ENCODE measurements around the gene LCOR. TPM values are rescaled to one million over a fixed set of nuclear protein-coding genes. Genes with fewer than 3 reads are reported as not detected.

LCOR gene
- total RNA-seq, 1 experiment from 2014 or later, result 23.9 TPM

GRCh38 chr10:96902117-96902516, 70.0 kb downstream of the LCOR start:
- ChIA-PET CTCF (no interaction called here), POLR2A (no interaction called here)
- Mint-ChIP-seq H3K4me3 (no peak overlapping the region), H3K27ac (no peak overlapping the region; the same call in 1 of the 2 replicates), H3K9me3 (no peaks in the 10 kb centered on the region), H3K4me1 (peaks cover 31% of the 10 kb centered on the region), H3K36me3 (no peaks in the 10 kb centered on the region; the same call in 1 of the 2 replicates), H3K27me3 (ENCODE audit: low read depth) (no peaks in the 10 kb centered on the region)
- DNase-seq (ENCODE audit: low spot score) (no peak), ATAC-seq (no peak)
- TF ChIP-seq, protein P1, sequence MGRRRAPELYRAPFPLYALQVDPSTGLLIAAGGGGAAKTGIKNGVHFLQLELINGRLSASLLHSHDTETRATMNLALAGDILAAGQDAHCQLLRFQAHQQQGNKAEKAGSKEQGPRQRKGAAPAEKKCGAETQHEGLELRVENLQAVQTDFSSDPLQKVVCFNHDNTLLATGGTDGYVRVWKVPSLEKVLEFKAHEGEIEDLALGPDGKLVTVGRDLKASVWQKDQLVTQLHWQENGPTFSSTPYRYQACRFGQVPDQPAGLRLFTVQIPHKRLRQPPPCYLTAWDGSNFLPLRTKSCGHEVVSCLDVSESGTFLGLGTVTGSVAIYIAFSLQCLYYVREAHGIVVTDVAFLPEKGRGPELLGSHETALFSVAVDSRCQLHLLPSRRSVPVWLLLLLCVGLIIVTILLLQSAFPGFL (CRISPR knock-in tag; IDR thresholded peaks at IDR 0.05; ENCODE audit: borderline replicate concordance), result no peak
- TF ChIP-seq ARID4B (CRISPR knock-in tag; IDR thresholded peaks at IDR 0.05; ENCODE audit: borderline replicate concordance) (no peak), FOXJ3 (CRISPR knock-in tag; IDR thresholded peaks at IDR 0.05; ENCODE audit: borderline replicate concordance) (no peak), FOXK1 (CRISPR knock-in tag; IDR thresholded peaks at IDR 0.05) (no peak), GTF2I (CRISPR knock-in tag; conservative IDR thresholded peaks at IDR 0.05) (no peak), ZNF121 (CRISPR knock-in tag; IDR thresholded peaks at IDR 0.05) (no peak)
- TF ChIP-seq, protein P2, sequence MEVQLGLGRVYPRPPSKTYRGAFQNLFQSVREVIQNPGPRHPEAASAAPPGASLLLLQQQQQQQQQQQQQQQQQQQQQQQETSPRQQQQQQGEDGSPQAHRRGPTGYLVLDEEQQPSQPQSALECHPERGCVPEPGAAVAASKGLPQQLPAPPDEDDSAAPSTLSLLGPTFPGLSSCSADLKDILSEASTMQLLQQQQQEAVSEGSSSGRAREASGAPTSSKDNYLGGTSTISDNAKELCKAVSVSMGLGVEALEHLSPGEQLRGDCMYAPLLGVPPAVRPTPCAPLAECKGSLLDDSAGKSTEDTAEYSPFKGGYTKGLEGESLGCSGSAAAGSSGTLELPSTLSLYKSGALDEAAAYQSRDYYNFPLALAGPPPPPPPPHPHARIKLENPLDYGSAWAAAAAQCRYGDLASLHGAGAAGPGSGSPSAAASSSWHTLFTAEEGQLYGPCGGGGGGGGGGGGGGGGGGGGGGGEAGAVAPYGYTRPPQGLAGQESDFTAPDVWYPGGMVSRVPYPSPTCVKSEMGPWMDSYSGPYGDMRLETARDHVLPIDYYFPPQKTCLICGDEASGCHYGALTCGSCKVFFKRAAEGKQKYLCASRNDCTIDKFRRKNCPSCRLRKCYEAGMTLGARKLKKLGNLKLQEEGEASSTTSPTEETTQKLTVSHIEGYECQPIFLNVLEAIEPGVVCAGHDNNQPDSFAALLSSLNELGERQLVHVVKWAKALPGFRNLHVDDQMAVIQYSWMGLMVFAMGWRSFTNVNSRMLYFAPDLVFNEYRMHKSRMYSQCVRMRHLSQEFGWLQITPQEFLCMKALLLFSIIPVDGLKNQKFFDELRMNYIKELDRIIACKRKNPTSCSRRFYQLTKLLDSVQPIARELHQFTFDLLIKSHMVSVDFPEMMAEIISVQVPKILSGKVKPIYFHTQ (CRISPR knock-in tag; IDR thresholded peaks at IDR 0.05), result no peak
- TF ChIP-seq, protein P3, sequence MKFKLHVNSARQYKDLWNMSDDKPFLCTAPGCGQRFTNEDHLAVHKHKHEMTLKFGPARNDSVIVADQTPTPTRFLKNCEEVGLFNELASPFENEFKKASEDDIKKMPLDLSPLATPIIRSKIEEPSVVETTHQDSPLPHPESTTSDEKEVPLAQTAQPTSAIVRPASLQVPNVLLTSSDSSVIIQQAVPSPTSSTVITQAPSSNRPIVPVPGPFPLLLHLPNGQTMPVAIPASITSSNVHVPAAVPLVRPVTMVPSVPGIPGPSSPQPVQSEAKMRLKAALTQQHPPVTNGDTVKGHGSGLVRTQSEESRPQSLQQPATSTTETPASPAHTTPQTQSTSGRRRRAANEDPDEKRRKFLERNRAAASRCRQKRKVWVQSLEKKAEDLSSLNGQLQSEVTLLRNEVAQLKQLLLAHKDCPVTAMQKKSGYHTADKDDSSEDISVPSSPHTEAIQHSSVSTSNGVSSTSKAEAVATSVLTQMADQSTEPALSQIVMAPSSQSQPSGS (CRISPR knock-in tag; IDR thresholded peaks at IDR 0.05; ENCODE audit: borderline replicate concordance, low read depth), result no peak

- ChIA-PET POLR2A (no interaction called here), CTCF (no interaction called here)
- DNase-seq (ENCODE audit: low spot score), result no peak
- no peak for ATAC-seq
- no peaks in the 10 kb centered on the region; the same call in 1 of the 2 replicates for H3K36me3 Mint-ChIP-seq
- peaks cover 30% of the 10 kb centered on the region for H3K4me1 Mint-ChIP-seq
- H3K27ac Mint-ChIP-seq, result no peak overlapping the region
- H3K27me3 Mint-ChIP-seq (ENCODE audit: low read depth), result no peaks in the 10 kb centered on the region
- H3K9me3 Mint-ChIP-seq, result no peaks in the 10 kb centered on the region
- no peak overlapping the region for H3K4me3 Mint-ChIP-seq
- no peak for TF ChIP-seq GTF2I (CRISPR knock-in tag; conservative IDR thresholded peaks at IDR 0.05)
- no peak for TF ChIP-seq ZNF219 (CRISPR knock-in tag; IDR thresholded peaks at IDR 0.05; ENCODE audit: borderline replicate concordance)
- no peak for TF ChIP-seq ETV6 (CRISPR knock-in tag; IDR thresholded peaks at IDR 0.05)
- TF ChIP-seq EMX1 (CRISPR knock-in tag; IDR thresholded peaks at IDR 0.05), result no peak
- no peak for TF ChIP-seq JUN (CRISPR knock-in tag; IDR thresholded peaks at IDR 0.05)
- TF ChIP-seq ZNF232 (CRISPR knock-in tag; IDR thresholded peaks at IDR 0.05), result no peak
- TF ChIP-seq SMAD3 (CRISPR knock-in tag; IDR thresholded peaks at IDR 0.05; ENCODE audit: borderline replicate concordance), result no peak
- TF ChIP-seq FOXP4 (CRISPR knock-in tag; IDR thresholded peaks at IDR 0.05), result no peak
- no peak for TF ChIP-seq CDX4 (CRISPR knock-in tag; IDR thresholded peaks at IDR 0.05; ENCODE audit: borderline replicate concordance)
- TF ChIP-seq, protein P4, sequence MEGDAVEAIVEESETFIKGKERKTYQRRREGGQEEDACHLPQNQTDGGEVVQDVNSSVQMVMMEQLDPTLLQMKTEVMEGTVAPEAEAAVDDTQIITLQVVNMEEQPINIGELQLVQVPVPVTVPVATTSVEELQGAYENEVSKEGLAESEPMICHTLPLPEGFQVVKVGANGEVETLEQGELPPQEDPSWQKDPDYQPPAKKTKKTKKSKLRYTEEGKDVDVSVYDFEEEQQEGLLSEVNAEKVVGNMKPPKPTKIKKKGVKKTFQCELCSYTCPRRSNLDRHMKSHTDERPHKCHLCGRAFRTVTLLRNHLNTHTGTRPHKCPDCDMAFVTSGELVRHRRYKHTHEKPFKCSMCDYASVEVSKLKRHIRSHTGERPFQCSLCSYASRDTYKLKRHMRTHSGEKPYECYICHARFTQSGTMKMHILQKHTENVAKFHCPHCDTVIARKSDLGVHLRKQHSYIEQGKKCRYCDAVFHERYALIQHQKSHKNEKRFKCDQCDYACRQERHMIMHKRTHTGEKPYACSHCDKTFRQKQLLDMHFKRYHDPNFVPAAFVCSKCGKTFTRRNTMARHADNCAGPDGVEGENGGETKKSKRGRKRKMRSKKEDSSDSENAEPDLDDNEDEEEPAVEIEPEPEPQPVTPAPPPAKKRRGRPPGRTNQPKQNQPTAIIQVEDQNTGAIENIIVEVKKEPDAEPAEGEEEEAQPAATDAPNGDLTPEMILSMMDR (IDR thresholded peaks at IDR 0.05), result no peak
- TF ChIP-seq MXD4 (CRISPR knock-in tag; IDR thresholded peaks at IDR 0.05; ENCODE audit: borderline replicate concordance), result no peak
- no peak for TF ChIP-seq RELA (CRISPR knock-in tag; IDR thresholded peaks at IDR 0.05; ENCODE audit: borderline replicate concordance)
- no peak for TF ChIP-seq GRHL2 (CRISPR knock-in tag; IDR thresholded peaks at IDR 0.05; ENCODE audit: insufficient replicate concordance, severe bottlenecking)
These were observed 70.7 kb downstream of the LCOR start for GRCh38 chr10:96902731-96903358.
